NCI-H128 (cell line): Measurements from ENCODE around the gene PMS1.
A peak's percentile ranks its signal among the peaks of the same experiment; 100 is the strongest.
"Not testable (repeated sequence)": the region's sequence is repeated elsewhere in the genome, so short reads cannot be mapped to it uniquely, and the experiment has no call there.

Experiments used
- DNase-seq: peaks from one replicate; lab custom pipeline; 2025; ENCODE audit not compliant: unreplicated experiment; lab: John Stamatoyannopoulos, UW

Gene PMS1

GRCh38 chr2:189783927-189784867 is at the start of gene PMS1, which contains the start of gene ORMDL1:
Gene PMS1 (plus strand): TSS chr2:189784450. CDS start chr2:189791810, 7,360 bp downstream.
Gene ORMDL1 (minus strand): TSS chr2:189784339. CDS start chr2:189782595, 1,744 bp downstream.
- DNase-seq, result peak; percentile 74

GRCh38 chr2:189751080-189751658 is 33.1 kb upstream of the PMS1 start:
- no peak for DNase-seq

- DNase-seq, result no peak
Observed at GRCh38 chr2:189756311-189756952, 27.8 kb upstream of the PMS1 start.

DNA sequence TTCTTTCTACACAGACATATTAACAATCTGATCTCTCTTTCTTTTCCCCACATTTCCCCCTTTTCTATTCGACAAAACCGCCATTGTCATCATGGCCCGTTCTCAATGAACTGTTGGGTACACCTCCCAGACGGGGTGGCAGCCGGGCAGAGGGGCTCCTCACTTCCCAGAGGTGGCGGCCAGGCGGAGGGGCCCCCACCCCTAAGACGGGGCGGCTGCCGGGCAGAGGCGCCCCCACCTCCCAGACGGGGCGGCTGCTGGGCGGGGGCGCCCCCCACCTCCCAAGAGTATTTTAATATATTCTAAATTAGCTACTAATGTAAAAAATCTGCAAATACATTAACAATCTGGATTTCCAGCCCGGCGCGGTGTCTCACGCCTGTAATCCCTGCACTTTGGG is 24.1 kb upstream of the PMS1 start:
- not testable (repeated sequence) for DNase-seq

GRCh38 chr2:189762229-189762550 is 22.1 kb upstream of the PMS1 start:
- DNase-seq, result no peak

DNA sequence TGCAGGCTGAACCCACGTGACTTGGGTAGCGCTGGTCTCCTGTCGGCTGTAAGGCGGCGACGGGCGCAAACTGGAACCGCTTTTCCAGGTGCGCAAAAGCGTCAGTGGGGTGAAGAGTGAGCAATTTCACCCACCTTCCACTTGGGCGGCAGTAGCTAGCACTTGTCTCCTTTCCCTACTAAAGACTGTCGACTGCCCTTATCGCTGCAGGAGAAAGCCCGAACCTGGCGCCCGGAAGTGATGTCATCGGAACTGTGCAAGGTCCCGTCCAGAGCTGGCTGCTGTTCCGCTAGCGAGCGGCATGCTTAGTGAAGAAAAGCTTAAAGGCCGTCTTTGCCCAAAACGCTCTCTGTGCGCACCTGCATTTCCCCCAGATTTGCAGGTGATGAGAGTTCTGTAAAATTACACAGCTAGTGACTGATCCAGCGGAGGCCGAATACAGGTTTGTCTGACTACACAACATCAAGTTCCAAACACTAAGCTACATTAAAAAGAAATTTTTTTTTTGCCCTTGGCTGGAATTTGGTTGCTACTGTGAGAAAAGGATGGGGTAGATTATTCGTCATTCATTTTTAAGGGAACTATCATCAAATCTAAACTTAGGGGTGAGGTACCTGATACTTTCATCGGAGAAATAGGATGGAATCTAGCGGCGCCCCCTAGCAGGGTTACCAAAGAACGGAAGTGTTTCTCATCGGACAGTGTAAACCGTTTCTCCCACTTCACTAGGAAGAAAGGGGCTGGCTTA is 21.5 kb upstream of the PMS1 start, which contains the start of gene OSGEPL1:
TSS of gene OSGEPL1 (minus strand) at position 242 of the 748 bp plus-strand sequence. CDS start 1,152 bp downstream, outside the sequence.
- peak; percentile 72 for DNase-seq

GRCh38 chr2:189763908-189764661 is 20.2 kb upstream of the PMS1 start:
- no peak for DNase-seq

DNA sequence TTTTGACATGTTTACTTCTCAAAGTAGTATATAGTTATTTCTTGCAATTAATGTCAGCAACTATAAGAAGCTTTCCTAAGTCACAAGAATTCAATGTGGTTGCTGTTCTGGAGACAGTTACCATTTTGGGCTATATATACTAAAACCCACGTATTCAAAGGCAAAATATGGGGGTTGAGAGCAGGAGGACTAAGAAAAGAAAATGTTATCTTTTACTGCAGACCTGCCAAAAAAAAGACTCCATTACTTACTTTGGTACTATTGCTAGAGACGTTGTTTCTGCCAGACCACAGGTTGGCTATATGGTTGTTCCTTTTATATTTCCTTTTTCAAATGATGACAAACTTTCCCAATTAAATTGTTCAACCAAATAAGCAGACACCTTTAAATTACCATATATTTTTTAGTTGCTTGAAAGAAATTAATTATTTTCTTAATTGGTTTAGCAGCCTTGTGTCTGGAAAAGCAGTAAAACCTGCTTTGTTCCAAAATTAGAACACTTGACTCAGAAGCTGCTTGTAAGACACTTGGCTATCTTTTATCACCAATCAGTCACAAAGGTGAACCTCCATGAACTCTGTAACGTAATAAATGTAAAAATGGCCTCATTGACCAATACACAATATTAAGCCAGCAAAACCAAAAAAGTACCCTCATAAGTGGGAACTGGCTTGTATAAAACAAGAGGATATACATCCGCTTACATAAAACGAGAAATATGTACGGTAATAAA is 13.5 kb upstream of the PMS1 start:
- no peak for DNase-seq

GRCh38 chr2:189772212-189772611 is 12.0 kb upstream of the PMS1 start:
- DNase-seq, result no peak

DNA sequence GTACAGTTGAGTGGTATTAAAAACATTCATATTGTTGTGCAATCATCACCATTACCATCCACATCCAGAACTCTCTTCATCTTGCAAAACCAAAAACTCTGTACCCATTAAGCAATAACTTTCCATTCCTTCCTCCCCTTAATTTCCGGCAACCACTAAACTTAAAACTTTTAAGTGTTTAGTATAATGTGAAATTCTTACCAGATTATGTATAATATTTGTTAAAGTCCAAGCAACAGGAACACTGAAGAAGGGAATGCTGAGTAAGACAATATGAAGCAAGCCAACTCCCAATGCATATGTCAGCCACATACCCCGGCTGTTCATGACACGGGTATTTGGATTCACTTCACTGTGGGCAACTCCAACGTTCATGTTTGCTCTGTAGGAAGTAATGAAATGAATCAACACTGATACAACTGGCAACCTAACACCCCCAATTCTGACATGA is 2.0 kb upstream of the PMS1 start:
- no peak for DNase-seq

- no peak for DNase-seq
Observed at GRCh38 chr2:189783451-189783926, 761 bp upstream of the PMS1 start.

GRCh38 chr2:189791338-189792042 is 7.2 kb downstream of the PMS1 start:
- DNase-seq, result no peak

DNA sequence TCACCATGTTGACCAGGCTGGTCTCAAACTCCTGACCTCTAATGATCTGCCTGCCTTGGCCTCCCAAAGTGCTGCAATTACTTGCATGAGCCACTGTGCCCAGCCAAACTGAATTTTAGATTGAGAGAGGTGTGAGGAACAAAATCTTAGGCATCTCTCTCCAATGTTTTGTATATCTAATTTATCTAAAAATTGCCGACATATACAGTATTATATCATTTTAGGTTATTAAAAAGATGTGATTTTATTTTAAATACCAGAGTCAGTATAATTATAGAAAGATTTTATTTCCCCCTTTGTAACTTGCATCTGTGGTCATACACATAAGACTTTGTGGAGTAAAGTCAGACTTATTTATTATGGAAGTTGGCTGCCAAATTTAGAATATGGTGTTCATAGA is 10.1 kb downstream of the PMS1 start:
- no peak for DNase-seq

DNA sequence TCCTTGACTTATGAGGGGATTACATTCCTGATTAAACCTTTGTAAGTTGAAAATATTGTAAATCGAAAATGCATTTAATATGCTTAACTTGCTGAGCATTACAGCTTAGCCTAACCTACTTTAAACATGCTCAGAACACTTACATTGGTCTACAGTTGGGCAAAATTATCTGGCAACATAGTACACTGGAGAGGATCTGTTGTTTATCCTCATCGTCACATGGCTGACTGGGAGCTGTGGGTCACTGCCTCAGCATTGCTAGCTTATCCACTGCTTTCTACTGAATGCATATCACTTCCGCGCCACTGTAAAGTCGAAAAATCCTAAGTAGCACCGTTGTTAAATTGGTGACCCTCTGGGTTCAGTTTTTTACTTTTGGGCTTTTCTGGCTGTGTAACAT is 13.7 kb downstream of the PMS1 start:
- no peak for DNase-seq

DNA sequence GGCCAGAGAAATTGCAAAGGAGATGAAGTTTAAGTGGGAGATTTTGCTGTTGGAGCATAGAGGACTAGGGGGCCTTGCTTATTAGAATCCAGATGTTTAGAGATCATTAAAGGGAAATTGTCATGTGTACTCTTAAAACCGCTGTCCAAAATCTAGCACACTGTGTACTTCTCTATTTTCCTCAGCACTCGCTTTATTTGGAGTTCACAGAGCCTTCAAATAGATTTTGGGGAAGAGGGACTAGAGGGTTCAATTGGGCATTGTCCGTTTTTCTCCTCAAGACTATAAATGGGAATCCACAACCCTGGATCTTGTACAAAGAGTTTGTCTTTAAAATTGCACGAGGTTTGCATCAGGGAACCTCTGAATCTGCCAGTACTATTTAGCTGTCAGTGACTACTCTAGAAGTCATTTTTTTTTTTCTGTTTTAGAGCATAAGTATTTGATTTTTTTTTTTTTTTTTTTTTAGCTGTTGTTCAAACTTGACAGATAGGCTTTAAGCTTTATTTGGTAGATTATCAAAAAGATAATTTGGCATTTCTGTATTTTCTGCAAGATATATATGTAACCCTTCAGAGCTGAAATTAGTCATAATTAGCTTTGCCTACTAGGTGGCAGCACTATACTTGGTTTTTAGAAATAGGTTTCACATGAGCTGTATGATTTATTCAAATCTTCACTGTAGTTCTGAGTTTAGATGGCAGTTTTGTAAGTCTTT is 14.2 kb downstream of the PMS1 start:
- DNase-seq, result no peak

GRCh38 chr2:189799030-189799331 is 14.7 kb downstream of the PMS1 start:
- DNase-seq, result no peak

GRCh38 chr2:189799531-189799930 is 15.3 kb downstream of the PMS1 start:
- DNase-seq, result no peak

DNA sequence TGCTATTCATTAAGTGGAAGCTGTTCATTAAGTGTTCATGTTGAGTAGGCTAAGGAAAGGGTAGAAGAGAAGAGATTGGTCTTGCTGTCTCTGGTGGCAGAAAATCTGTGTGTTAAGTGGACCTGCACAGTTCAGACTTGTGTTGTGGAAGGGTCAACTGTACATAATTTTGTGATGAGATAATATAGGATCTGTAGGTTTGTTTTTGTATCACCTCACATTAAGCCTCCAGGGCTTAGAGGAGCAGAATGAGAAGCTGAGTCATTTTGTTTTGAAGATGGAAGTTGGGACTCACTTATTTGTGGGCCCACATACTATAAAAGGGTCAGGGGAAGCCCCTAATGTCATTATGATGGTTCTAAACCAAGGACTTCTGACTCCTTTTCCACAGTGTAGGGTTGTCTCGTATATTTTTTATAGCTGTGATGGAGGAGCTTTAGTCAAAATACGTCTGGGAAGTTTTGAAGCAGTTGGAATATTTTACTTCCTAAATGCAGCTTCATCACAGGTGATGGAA is 18.2 kb downstream of the PMS1 start:
- no peak for DNase-seq
